Suppressor macrophage (primary cell): ENCODE measurements around the gene HYPK.
"Not testable (repeated sequence)": the region's sequence is repeated elsewhere in the genome, so short reads cannot be mapped to it uniquely, and the experiment has no call there.

Source experiments
- DNase-seq, 4 experiments: peaks; one replicate each; pipeline ENCODE4 v3.0.0-alpha.2; 2020 to 2022

Gene HYPK

DNA sequence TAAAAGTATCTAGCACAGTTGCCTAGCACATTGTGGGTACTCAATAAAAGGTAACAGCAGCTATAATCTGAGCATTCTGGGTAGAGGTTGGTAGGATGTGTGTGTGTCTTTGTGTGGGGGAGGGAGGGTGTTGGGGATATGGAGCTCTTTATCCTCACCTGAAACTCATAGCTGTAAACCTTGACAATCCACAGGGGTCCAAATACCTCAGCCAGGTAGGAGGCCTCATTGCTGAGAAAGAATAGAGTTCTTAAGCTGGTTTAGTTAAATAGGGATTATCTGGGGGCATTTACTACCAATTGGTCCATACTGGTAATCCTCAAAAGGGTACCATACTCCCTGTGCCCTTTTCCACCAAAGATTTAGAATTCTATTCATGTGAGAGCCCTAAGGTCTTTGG, 4.4 kb upstream of the HYPK start:
- DNase-seq: no peak

DNA sequence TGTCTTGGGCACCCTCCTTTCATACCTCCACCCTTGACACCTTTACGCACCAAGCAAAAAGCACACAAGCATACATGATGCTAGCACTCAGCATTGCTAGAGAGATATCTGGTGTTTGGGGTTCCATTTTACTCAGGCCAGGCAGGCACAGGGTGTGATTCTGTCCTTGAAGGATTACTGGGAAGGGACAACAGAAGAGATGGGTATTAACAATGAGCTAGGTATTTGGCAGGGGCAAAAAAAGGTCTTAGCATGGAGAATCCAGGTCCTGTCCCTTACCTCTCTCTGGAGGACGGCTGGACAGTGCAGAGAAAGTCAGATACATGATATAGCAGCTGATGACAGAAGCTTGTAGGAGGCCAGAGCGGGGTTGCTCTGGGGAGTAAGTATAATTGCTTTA, 3.8 kb upstream of the HYPK start:
- DNase-seq: no peak

DNA sequence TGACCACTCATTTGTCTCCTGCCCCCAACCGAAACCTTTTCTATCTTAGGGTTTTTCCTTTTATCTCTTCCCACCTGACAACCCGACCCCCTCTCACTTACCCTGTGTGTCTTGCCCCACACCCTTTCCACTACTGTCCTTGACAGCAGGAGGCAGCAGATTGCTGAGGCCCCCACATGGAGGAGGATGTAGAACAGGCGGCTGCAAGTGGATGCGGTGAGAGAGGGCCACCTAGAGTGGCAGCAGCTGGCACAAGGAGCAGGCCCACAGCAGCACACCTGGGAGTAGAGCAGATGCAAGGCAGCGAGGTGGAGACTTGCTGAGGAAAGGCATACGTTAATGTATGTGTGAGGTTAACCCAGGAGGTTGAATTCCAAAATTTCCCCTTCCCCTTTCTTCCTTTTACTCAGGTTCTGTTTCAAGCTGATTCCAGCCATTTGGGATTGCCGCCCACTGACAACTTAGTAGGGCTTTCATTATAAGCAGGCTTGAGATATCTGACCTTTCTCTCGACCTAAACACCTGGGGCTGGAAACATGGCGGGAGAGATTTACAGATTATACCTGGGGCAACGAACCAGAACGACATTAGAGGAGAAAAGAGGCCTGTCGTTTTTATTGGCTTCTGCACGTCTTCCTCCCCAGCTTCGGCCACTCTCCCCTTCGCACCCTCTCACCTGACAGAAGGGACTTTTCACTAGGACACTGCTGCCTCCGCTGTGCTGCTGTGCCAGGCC, 1.0 kb upstream of the HYPK start:
- no peak for DNase-seq

DNA sequence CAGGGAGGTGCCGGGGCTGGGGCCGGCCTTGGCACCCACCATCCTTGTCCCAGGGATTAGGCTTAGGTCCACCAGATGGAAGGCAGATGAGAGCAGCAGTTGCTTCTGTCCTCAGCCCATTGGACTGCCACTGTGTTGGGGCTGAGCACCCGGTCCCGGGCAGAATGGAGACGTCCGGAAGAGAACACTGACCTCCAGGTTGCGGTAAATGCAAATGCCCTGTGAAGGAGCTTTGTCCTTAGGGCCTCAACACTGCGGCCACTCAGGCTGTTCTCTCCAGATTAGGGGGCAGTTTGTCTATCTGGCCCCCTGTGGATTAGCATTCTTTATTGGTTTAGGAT, 484 bp upstream of the HYPK start, which contains the start of gene SERINC4:
Gene SERINC4, minus strand, starts transcription at position 276 of the 341 bp plus-strand sequence. Its CDS starts 234 bp downstream, at position 42.
- no peak for DNase-seq

DNA sequence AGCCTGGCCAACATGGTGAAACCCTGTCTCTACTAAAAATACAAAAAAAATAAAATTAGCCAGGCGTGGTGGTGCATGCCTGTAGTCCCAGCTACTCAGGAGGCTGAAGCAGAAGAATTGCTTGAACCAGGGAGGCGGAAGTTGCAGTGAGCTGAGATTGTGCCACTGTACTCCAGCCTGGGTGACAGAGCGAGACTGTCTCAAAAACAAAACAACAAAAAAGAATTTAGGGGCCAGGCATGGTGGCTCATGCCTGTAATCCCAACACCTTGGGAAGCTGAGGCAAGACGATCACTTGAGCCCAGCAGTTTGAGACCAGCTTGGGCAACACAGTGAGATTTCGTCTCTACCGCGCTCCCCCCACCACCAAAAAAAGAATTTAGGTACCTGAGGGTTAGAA, 2.3 kb downstream of the HYPK start:
- not testable (repeated sequence) for DNase-seq

DNA sequence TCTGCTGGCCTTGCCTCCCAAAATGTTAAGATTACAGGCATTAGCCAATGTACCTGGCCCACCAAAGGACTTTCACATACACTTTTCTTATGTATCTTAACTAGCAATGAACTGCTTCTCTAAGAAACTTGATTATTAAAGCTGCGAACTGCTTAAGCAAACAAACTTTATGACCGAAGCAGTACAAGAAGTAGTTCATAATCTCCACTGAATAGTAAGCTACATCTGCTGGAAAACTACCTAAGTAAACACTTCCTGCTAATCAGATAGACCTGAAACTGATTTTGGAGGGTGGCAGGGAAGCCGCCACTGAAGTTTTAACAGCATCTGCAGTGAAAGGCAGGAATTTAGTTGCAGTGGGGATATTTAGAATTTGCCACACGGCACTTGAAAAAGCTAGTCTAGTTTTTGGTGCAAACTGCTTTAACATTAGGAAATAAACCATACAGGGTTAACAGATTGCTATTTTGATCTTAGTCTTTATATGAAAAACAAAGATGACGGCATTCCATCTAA, 8.1 kb downstream of the HYPK start:
- no peak for DNase-seq

DNA sequence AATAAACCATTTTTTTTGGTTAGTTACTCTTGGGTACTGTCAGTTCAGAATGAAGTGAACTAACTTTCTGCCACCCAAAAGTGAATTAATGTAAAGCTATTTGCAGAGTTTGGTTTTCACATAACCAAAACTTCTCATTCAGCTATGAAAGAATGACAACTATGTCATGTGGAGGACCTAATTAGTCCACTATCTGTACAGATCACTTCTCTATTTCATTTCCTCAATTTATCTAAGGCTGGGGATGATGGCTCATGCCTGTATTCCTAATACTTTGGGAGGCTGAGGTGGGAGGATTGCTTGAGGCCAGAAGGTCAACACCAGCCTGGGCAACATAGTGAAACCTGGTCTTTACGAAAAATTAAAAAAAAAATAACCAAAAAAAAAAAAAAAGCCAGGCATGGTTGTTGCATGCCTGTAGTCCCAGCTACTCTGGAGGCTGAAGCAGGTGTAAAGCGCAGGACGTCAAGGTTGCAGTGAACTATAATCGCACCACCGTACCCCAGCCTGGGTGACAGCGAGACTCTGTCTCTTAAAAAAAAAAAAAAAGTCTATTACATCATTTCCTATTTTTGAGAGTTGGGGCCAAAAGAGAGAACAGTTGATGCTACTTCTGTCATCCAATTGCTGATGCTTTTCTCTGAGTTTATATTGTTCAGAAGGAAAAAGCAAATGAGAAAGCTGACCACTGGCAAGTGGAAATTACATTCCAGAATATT, 8.7 kb downstream of the HYPK start:
- DNase-seq: peak; percentile 55 to 87 (median 75)

DNA sequence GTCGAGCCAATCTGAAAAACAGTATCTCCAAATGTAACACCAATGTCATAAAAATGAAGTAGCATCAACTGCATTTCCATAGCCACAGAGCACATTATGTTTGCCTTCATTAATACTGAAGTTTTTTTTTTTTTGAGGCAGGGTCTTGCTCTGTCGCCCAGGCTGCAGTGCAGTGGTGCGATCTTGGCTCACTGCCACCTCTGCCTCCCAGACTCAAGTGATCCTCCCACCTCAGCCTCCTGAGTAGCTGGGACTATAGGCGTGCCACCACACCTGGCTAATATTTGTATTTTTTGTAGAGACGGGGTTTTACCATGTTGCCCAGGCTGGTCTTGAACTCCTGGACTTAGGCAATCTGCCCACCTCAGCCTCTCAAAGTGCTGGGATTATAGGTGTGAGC, 14.7 kb downstream of the HYPK start:
- not testable (repeated sequence) for DNase-seq

DNA sequence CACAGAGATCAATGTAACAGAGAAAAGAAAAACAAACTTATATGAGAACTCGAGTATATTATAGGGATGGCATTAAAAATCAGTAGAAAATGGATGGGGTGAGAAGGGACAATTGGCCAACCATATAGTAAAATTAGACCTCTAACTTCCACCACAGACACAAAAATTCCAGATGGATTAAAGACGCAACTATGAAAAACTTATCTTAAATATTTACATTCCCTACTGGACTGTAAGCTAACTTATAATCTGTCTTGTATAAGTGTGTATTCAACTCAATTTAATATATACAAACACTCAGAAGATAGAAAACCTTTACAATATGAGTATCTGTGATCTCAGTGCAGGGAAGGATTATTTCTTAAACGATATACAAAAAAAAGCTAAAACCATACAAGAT, 21.1 kb downstream of the HYPK start:
- DNase-seq: no peak

DNA sequence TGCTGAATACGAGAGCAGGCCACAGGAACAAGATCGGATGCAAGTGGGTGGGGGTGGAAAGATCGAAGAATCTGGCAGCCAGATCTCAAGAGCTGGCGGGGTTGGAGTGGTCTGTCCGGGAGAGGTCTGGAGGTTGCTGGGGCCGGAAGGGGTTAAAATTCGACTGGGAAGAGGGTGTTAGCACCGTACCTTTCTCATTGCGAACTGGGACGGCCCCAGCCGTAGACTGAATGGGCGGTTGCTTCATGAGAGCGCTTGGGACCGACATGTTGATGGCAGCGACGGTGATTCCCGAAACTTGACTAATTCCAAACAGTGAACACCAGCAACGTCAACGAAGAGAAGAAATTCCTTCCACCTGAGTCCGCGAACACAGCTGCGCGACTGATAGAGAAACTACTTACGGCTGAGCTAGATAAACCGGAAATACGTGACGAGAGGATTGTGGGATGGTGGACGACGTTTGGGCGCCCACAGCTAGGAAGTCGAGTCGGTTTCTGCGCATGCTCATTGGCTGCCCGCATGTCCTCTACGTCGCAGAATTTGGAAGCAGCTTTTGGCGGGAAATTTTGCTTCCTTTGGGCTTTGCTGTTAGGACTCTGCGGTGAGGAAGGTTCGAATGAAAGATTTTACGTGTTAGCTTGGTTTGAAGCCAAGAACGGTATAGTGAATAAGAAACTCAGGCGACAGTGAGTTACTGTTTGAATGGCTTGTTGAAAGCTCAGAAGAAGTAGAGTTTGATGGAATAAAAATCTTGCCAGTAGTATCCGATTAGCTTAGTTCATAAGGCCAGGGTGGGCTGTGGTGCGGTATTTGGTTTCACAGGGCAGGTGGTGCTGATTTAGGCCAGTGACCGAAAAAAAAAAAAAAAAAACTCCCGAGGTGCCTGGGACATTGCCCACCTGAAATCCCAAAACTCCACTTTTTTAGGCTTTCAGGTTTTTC, 24.2 kb downstream of the HYPK start, which contains the start of gene MFAP1:
Gene MFAP1, minus strand, starts transcription at position 389 of the 945 bp plus-strand sequence. Its CDS starts 121 bp downstream, at position 268.
- DNase-seq: peak; percentile 96 to 98 (median 98)

DNA sequence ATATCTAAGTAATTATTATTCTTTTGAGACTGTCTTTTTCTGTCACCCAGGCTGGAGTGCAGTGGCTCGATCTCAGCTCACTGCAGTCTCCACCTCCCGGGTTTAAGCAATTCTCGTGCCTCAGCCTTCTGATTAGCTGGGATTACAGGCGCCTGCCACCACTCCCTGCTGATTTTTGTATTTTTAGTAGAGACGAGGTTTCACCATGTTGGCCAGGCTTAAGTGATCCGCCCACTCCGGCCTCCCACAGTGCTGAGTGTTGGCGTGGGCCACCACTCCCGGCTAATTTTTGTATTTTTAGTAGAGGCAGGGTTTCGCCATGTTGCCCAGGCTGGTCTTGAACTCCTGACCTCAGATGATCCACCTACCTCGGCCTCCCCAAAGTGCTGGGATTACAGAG, 24.9 kb downstream of the HYPK start:
- DNase-seq: not testable (repeated sequence)

DNA sequence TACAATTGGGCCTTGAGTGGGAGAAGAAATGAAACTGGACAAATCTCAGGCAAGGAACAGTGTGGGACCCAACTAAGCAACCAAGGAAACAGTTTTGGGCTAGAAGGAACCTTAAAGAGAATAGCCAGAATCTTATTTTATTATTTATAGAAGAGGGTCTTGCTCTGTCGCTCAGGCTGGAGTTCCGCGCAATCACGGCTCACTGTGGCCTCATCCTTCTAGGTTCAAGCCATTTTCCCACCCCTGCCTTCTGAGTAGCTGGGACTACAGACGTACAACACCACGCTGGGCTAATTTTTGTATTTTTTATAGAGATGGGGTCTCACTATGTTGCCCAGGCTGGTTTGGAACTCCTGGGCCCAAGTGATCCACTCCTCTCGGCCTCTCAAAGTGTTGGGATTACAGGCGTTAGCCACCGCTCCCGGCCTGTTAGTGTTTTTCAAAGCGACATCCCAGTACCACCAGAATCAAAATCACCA, 25.7 kb downstream of the HYPK start:
- no peak for DNase-seq

DNA sequence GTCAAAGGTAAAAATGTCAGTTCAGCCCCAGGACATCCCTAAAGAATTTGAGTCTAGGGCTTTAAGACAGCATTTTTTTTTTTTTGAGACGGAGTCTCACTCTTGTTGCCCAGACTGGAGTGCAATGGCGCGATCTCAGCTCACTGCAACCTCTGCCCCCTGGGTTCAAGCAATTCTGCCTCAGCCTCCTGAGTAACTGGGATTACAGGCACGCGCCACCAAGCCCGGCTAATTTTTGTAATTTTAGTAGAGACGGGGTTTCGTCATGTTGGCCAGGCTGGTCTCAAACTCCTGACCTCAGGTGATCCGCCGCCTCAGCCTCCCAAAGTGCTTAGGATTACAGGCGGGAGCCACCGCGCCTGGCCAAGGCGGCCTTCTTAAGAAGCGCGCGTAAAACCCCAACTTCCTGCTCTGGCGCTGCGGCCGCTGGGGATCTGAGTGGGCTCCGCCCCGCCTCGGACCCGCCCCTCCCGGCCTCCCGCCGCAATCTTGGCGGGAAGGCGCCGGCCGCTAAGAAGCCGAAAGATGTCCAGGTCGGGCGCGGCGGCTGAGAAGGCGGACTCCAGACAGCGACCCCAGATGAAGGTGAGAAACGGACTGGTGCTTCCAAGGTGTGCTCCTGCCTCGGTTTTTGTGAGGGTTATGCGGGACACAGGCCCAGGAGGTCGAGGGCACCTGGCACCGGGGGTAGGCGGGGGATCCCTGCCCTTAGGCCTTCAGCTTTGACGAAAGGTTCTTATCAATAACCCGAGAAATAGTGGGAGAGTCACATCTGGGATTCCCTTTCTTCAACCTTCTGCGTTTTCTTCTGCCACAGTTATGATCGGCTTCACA, 26.3 kb downstream of the HYPK start, which contains the start of gene WDR76:
Gene WDR76, plus strand, starts transcription at position 495 of the 834 bp plus-strand sequence. Its CDS starts 31 bp downstream, at position 526.
- peak; percentile 88 to 94 (median 91) for DNase-seq

DNA sequence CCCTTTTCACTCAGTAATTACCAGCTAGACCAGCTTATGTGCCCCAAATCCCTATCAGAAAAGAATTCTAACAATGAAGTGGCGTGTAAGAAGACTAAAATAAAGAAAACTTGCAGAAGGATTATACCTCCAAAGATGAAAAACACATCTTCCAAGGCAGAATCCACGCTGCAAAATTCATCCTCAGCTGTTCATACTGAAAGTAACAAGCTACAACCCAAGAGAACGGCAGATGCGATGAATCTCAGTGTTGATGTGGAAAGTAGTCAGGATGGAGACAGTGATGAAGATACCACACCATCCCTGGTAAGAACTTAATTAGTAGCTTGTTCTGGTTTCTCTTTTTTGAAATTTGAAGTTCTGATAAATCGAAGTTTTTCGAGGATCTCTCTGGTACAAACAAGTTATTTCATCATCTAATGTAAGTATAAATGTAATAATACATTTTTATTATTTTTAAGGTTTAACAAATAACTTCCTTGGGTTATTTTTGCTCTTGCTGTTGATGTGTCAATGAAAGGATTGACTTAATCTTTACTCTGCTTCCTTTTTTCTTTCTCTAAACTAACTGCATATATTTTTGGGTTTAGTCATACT, 27.8 kb downstream of the HYPK start:
- no peak for DNase-seq

DNA sequence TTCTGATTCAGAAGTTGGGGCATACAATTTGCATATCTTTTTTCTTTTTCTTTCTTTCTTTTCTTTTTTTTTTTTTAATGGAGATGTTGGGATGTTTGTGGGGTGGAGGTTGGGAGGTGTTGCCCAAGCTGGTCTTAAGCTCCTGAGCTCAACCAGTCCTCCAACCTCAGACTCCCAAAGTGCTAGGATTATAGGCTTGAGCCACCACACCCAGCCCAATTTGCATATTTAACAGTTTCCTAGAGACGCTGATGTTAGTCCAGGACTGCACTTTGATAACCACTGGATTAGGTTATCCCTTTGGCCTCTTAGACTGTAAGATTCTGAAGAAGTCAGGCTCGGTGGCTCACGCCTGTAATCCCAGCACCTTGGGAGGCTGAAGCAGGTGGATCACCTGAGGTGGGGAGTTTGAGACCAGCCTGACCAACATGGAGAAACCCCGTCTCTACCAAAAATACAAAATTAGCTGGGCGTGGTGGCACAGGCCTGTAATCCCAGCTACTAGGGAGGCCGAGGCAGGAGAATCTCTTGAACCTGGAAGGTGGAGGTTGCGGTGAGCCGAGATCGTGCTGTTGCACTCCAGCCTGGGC, 29.6 kb downstream of the HYPK start:
- not testable (repeated sequence) for DNase-seq

DNA sequence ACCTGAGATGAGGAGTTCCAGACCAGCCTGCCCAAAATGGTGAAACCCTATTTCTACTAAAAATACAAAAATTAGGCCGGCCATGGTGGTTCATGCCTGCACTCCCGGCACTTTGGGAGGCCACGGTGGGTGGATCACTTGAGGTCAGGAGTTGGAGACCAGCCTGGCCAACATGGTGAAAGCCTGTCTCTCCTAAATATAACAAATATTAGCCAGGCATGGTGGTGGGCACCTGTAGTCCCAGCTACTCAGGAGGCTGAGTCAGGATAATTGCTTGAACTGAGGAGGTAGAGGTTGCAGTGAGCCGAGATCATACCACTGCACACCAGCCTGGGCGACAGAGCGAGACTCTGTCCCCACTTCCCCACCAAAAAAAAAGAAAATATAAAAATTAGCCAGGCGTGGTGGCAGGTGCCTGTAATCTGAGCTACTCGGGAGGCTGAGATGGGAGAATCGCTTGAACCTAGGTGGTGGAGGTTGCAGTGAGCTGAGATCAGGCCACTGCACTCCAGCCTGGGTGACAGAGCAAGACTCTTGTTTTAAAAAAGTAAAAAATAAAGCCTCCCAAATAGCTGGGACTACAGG, 30.4 kb downstream of the HYPK start:
- DNase-seq: not testable (repeated sequence)

DNA sequence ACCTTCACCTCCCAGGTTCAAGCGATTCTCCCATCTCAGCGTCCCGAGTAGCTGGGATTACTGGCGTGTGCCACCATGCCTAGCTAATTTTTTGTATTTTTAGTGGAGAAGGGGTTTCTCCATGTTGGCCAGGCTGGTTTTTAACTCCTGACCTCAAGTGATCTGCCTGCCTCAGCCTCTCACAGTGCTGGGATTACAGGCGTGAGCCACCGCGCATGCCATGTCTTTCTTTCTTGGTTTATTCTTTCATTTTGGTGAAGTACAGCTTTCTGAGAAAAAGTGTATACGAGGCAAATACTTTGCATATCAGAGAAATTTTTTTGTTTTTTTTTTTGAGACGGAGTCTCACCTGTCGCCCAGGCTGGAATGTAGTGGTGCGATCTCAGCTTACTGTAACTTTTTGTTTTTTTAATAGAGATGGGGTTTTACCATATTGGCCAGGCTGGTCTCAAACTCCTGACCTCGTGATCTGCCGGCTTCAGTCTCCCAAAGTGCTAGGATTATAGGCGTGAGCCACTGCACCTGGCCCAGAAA, 31.2 kb downstream of the HYPK start:
- not testable (repeated sequence) for DNase-seq

DNA sequence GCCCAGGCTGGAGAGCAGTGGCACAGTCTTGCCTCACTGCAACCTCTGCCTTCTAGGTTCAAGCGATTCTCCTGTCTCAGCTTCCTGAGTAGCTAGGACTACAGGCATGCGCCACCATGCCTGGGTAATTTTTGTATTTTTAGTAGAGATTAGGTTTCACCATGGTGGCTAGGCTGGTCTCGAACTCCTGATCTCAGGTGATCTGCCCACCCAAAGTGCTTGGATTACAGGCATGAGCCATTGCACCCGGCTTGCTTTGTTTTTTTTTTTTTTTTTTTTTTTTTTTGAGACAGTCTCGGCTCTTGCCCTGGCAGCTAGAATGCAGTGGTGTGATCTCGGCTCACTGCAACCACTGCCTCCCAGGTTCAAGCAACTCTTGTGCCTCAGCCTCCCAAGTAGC, 32.1 kb downstream of the HYPK start:
- DNase-seq: not testable (repeated sequence)

DNA sequence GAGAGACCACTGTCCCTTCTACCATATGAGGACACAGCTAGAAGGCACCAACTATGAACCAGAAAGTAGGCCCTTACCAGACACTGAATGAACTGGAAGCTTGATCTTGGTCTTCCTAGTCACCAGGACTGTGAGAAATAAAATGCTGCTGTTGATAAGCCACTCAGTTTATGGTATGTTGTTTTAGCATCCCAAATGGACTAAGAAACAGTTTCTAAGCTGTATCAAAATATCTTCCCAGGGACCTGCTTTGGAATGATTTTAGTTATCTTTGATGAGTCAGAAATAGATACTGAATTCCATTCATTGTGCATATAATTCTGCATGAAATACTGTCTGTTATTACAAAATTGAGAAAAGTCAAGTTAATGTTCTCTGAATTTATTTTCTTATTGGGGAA, 45.0 kb downstream of the HYPK start:
- no peak for DNase-seq

DNA sequence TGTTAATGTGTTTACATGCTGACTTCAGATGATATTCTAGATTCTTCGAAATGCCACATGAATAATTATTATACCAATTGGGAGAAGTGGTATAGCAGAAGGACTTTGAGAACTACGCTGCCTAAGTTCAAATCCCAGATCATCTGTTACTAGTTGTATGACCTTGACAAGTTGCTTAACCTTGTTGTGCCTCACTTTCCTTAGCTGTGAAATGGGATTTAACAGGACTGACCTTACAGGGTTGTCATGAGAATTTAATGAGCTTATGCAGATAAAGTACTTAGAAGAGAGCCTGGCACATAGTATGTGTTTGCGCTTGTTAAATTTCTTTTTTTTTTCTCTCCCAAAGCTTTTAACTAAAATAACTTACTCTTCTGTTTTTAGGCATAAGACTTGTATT, 50.9 kb downstream of the HYPK start:
- DNase-seq: no peak
